ENCODE data around the gene RGPD4. TPM values are rescaled to one million over a fixed set of nuclear protein-coding genes. Genes with fewer than 3 reads are reported as not detected.
"Not testable (repeated sequence)": the region's sequence is repeated elsewhere in the genome, so short reads cannot be mapped to it uniquely, and the experiment has no call there.

RGPD4 gene
- total RNA-seq, 5 donors from 2014 or later (not counting 1 experiment from before 2014, with no cell fraction given), result 0.06 to 0.37 (median 0.26) TPM; not detected in 1

- Histone ChIP-seq H3K27me3 (replicated peaks in 1 of 2; ENCODE audit: control insufficient read depth in 2 of 2, extremely low read depth in 1 of 2, insufficient read depth in 2 of 2, low read length in 1 of 2) (no peaks in the 10 kb centered on the region), H3K36me3 (ENCODE audit: control insufficient read depth in 2 of 2, extremely low read depth in 1 of 2, insufficient read depth in 1 of 2, low read length in 1 of 2) (no peaks in the 10 kb centered on the region), H3K9me3 (no peaks in the 10 kb centered on the region), H3K27ac (ENCODE audit: low read length) (no peak overlapping the region), H3K4me1 (ENCODE audit: control insufficient read depth in 1 of 2, extremely low read depth in 1 of 2, insufficient read depth in 2 of 2, low read length in 2 of 2) (no peaks in the 10 kb centered on the region), H3K4me3 (ENCODE audit: control insufficient read depth in 1 of 2, extremely low read depth in 1 of 2, low read length in 1 of 2) (no peak overlapping the region)
- H3K27me3 Mint-ChIP-seq, result no peaks in the 10 kb centered on the region
- H3K9me3 Mint-ChIP-seq, result peaks cover 0 to 3% (median 3%) of the 10 kb centered on the region in 3 donors
- WGBS (ENCODE audit: insufficient coverage), result 63% methylated on average over 3 of the region's 5 CpGs
- no peak for ATAC-seq (replicated peaks in 1 of 4)
- H3K36me3 Mint-ChIP-seq, result no peaks in the 10 kb centered on the region
- ChIA-PET POLR2A (no interaction called here), CTCF (no interaction called here)
- DNase-seq, result no peak
- H3K4me3 Mint-ChIP-seq, result no peak overlapping the region
- H3K4me1 Mint-ChIP-seq, result no peaks in the 10 kb centered on the region
- no peak overlapping the region for H3K27ac Mint-ChIP-seq
Measured at GRCh38 chr2:107817378-107817777, 9.3 kb upstream of the RGPD4 start.

GRCh38 chr2:107822302-107822701, 4.4 kb upstream of the RGPD4 start:
- Histone ChIP-seq H3K4me1 (ENCODE audit: control insufficient read depth in 1 of 2, extremely low read depth in 1 of 2, insufficient read depth in 2 of 2, low read length in 2 of 2) (no peaks in the 10 kb centered on the region), H3K9me3 (no peaks in the 10 kb centered on the region), H3K4me3 (ENCODE audit: control insufficient read depth in 1 of 2, extremely low read depth in 1 of 2, low read length in 1 of 2) (no peak overlapping the region), H3K27me3 (replicated peaks in 1 of 2; ENCODE audit: control insufficient read depth in 2 of 2, extremely low read depth in 1 of 2, insufficient read depth in 2 of 2, low read length in 1 of 2) (no peaks in the 10 kb centered on the region), H3K27ac (ENCODE audit: low read length) (no peak overlapping the region), H3K36me3 (ENCODE audit: control insufficient read depth in 2 of 2, extremely low read depth in 1 of 2, insufficient read depth in 1 of 2, low read length in 1 of 2) (no peaks in the 10 kb centered on the region)
- Mint-ChIP-seq H3K36me3 (no peaks in the 10 kb centered on the region), H3K4me1 (no peaks in the 10 kb centered on the region), H3K9me3 (no peaks in the 10 kb centered on the region), H3K27ac (no peak overlapping the region), H3K27me3 (no peaks in the 10 kb centered on the region), H3K4me3 (no peak overlapping the region)
- ATAC-seq (replicated peaks in 1 of 4), result no peak
- POLR2A ChIA-PET, result interaction anchor here in 1 of 2 donors (0.6 kb wide), 1 partner anchor 23 kb away, joined by 3 read pairs; no protein-coding TSS in a partner anchor
- CTCF ChIA-PET, result no interaction called here
- WGBS (ENCODE audit: insufficient coverage), result no CpG with 5 or more reads among the region's 4 CpGs
- DNase-seq, result no peak

- no peaks in the 10 kb centered on the region for H3K36me3 Mint-ChIP-seq
- no peak overlapping the region for H3K4me3 ChIP-seq (ENCODE audit: control insufficient read depth in 1 of 2, extremely low read depth in 1 of 2, low read length in 1 of 2)
- H3K27ac Mint-ChIP-seq, result no peak overlapping the region
- WGBS (ENCODE audit: insufficient coverage), result no CpG with 5 or more reads among the region's 2 CpGs
- no peaks in the 10 kb centered on the region for H3K4me1 ChIP-seq (ENCODE audit: control insufficient read depth in 1 of 2, extremely low read depth in 1 of 2, insufficient read depth in 2 of 2, low read length in 2 of 2)
- H3K36me3 ChIP-seq (ENCODE audit: control insufficient read depth in 2 of 2, extremely low read depth in 1 of 2, insufficient read depth in 1 of 2, low read length in 1 of 2), result no peaks in the 10 kb centered on the region
- H3K9me3 Mint-ChIP-seq, result no peaks in the 10 kb centered on the region
- no peak overlapping the region for H3K27ac ChIP-seq (ENCODE audit: low read length)
- ATAC-seq (replicated peaks in 1 of 4) (no peak), DNase-seq (no peak)
- H3K27me3 Mint-ChIP-seq, result no peaks in the 10 kb centered on the region
- H3K4me3 Mint-ChIP-seq, result no peak overlapping the region
- H3K27me3 ChIP-seq (replicated peaks in 1 of 2; ENCODE audit: control insufficient read depth in 2 of 2, extremely low read depth in 1 of 2, insufficient read depth in 2 of 2, low read length in 1 of 2), result no peaks in the 10 kb centered on the region
- CTCF ChIA-PET, result no interaction called here
- no peaks in the 10 kb centered on the region for H3K9me3 ChIP-seq
- POLR2A ChIA-PET, result no interaction called here
- no peaks in the 10 kb centered on the region for H3K4me1 Mint-ChIP-seq
Measured at GRCh38 chr2:107824451-107825205, 2.1 kb upstream of the RGPD4 start.

GRCh38 chr2:107825206-107825563, 1.5 kb upstream of the RGPD4 start:
- CTCF ChIA-PET, result no interaction called here
- no peaks in the 10 kb centered on the region for H3K36me3 ChIP-seq (ENCODE audit: control insufficient read depth in 2 of 2, extremely low read depth in 1 of 2, insufficient read depth in 1 of 2, low read length in 1 of 2)
- no peak overlapping the region for H3K27ac Mint-ChIP-seq
- H3K36me3 Mint-ChIP-seq, result no peaks in the 10 kb centered on the region
- H3K9me3 ChIP-seq, result no peaks in the 10 kb centered on the region
- POLR2A ChIA-PET, result no interaction called here
- H3K9me3 Mint-ChIP-seq, result no peaks in the 10 kb centered on the region
- DNase-seq, result no peak
- no peak overlapping the region for H3K4me3 Mint-ChIP-seq
- no peak overlapping the region for H3K4me3 ChIP-seq (ENCODE audit: control insufficient read depth in 1 of 2, extremely low read depth in 1 of 2, low read length in 1 of 2)
- H3K4me1 Mint-ChIP-seq, result no peaks in the 10 kb centered on the region
- H3K27me3 ChIP-seq (replicated peaks in 1 of 2; ENCODE audit: control insufficient read depth in 2 of 2, extremely low read depth in 1 of 2, insufficient read depth in 2 of 2, low read length in 1 of 2), result no peaks in the 10 kb centered on the region
- H3K27ac ChIP-seq (ENCODE audit: low read length), result no peak overlapping the region
- no peaks in the 10 kb centered on the region for H3K4me1 ChIP-seq (ENCODE audit: control insufficient read depth in 1 of 2, extremely low read depth in 1 of 2, insufficient read depth in 2 of 2, low read length in 2 of 2)
- no peaks in the 10 kb centered on the region for H3K27me3 Mint-ChIP-seq
- ATAC-seq (replicated peaks in 1 of 4), result no peak
- WGBS (ENCODE audit: insufficient coverage), result no CpG with 5 or more reads among the region's 2 CpGs

GRCh38 chr2:107829514-107829913, 2.8 kb downstream of the RGPD4 start:
- H3K27ac Mint-ChIP-seq; DNase-seq; H3K27me3 ChIP-seq (replicated peaks in 1 of 2; ENCODE audit: control insufficient read depth in 2 of 2, extremely low read depth in 1 of 2, insufficient read depth in 2 of 2, low read length in 1 of 2); H3K36me3 ChIP-seq (ENCODE audit: control insufficient read depth in 2 of 2, extremely low read depth in 1 of 2, insufficient read depth in 1 of 2, low read length in 1 of 2); H3K9me3 ChIP-seq; H3K4me1 Mint-ChIP-seq; H3K4me3 Mint-ChIP-seq; CTCF ChIA-PET; ATAC-seq (replicated peaks in 1 of 4); H3K36me3 Mint-ChIP-seq; H3K27me3 Mint-ChIP-seq; H3K27ac ChIP-seq (ENCODE audit: low read length); POLR2A ChIA-PET; H3K4me3 ChIP-seq (ENCODE audit: control insufficient read depth in 1 of 2, extremely low read depth in 1 of 2, low read length in 1 of 2); H3K4me1 ChIP-seq (ENCODE audit: control insufficient read depth in 1 of 2, extremely low read depth in 1 of 2, insufficient read depth in 2 of 2, low read length in 2 of 2); H3K9me3 Mint-ChIP-seq: not testable (repeated sequence)
- WGBS (ENCODE audit: insufficient coverage), result 90% methylated on average over 27 of the region's 46 CpGs

GRCh38 chr2:107833152-107833551, 6.5 kb downstream of the RGPD4 start:
- H3K4me1 Mint-ChIP-seq; POLR2A ChIA-PET; H3K4me3 ChIP-seq (ENCODE audit: control insufficient read depth in 1 of 2, extremely low read depth in 1 of 2, low read length in 1 of 2); H3K27me3 Mint-ChIP-seq; H3K4me3 Mint-ChIP-seq; H3K27ac Mint-ChIP-seq; H3K9me3 ChIP-seq; H3K36me3 ChIP-seq (ENCODE audit: control insufficient read depth in 2 of 2, extremely low read depth in 1 of 2, insufficient read depth in 1 of 2, low read length in 1 of 2); H3K36me3 Mint-ChIP-seq; H3K27ac ChIP-seq (ENCODE audit: low read length); H3K9me3 Mint-ChIP-seq; H3K4me1 ChIP-seq (ENCODE audit: control insufficient read depth in 1 of 2, extremely low read depth in 1 of 2, insufficient read depth in 2 of 2, low read length in 2 of 2); DNase-seq; H3K27me3 ChIP-seq (replicated peaks in 1 of 2; ENCODE audit: control insufficient read depth in 2 of 2, extremely low read depth in 1 of 2, insufficient read depth in 2 of 2, low read length in 1 of 2); ATAC-seq (replicated peaks in 1 of 4); CTCF ChIA-PET: not testable (repeated sequence)
- WGBS (ENCODE audit: insufficient coverage), result no CpG with 5 or more reads among the region's 2 CpGs

GRCh38 chr2:107833618-107834017, 6.9 kb downstream of the RGPD4 start:
- H3K9me3 ChIP-seq; ATAC-seq (replicated peaks in 1 of 4); H3K27me3 Mint-ChIP-seq; H3K4me1 Mint-ChIP-seq; DNase-seq; CTCF ChIA-PET; H3K4me3 Mint-ChIP-seq; H3K27ac Mint-ChIP-seq; H3K27me3 ChIP-seq (replicated peaks in 1 of 2; ENCODE audit: control insufficient read depth in 2 of 2, extremely low read depth in 1 of 2, insufficient read depth in 2 of 2, low read length in 1 of 2); H3K36me3 ChIP-seq (ENCODE audit: control insufficient read depth in 2 of 2, extremely low read depth in 1 of 2, insufficient read depth in 1 of 2, low read length in 1 of 2); H3K4me1 ChIP-seq (ENCODE audit: control insufficient read depth in 1 of 2, extremely low read depth in 1 of 2, insufficient read depth in 2 of 2, low read length in 2 of 2); H3K9me3 Mint-ChIP-seq; H3K4me3 ChIP-seq (ENCODE audit: control insufficient read depth in 1 of 2, extremely low read depth in 1 of 2, low read length in 1 of 2); H3K36me3 Mint-ChIP-seq; POLR2A ChIA-PET; H3K27ac ChIP-seq (ENCODE audit: low read length): not testable (repeated sequence)
- no CpG with 5 or more reads among the region's 11 CpGs for WGBS (ENCODE audit: insufficient coverage)
